ENCODE data around the gene CAMK2A. TPM values are rescaled to one million over a fixed set of nuclear protein-coding genes. Genes with fewer than 3 reads are reported as not detected.

The CAMK2A gene
- polyA plus RNA-seq, 1 experiment = 0.37 TPM

DNA sequence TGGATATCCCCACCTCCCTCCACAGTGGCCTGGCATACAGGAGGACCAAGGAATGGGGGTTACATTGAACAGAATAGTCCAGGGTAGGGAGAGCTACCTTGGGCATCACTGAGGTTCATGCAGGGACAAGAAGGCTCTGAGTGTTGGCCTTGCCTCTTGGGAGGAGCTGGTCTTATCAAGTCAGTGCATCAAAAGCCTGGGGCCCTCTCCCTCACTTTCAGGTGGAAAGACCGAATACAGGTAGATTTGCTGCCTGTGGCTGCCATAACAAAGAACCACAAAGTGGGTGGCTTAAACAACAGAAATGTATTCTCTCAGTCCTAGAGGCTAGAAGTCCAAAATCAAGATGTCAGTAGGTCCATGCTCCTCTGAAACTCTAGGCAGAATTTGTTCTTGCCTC is 31.6 kb upstream of the CAMK2A start:
- ChIA-PET CTCF (interaction anchor here (2.3 kb wide), 1 partner anchor 19 kb away, joined by 8 read pairs; the partner anchor contains the start of gene ARSI), POLR2A (interaction anchor here (3.0 kb wide), 1 partner anchor 17 kb away, joined by 22 read pairs; the partner anchor contains the start of gene ARSI)
- Histone ChIP-seq H3K27me3 (ENCODE audit: control insufficient read depth, insufficient read depth, low read length) (no peaks in the 10 kb centered on the region), H3K9me3 (ENCODE audit: control insufficient read depth, insufficient read depth, low read length) (peaks cover 2% of the 10 kb centered on the region; the same call in 1 of the 2 replicates), H3K27ac (ENCODE audit: low read depth, low read length) (no peak overlapping the region), H3K4me3 (ENCODE audit: low read depth, low read length) (no peak overlapping the region)
- no peak for TF ChIP-seq CTCF (IDR thresholded peaks at IDR 0.05; ENCODE audit: low read depth, low read length)
- no peak for DNase-seq (ENCODE audit: low read depth, low spot score)

- DNase-seq (ENCODE audit: low read depth, low spot score) = no peak
- peaks cover 2% of the 10 kb centered on the region; the same call in 1 of the 2 replicates for H3K9me3 ChIP-seq (ENCODE audit: control insufficient read depth, insufficient read depth, low read length)
- ChIA-PET POLR2A (interaction anchor here (0.6 to 3.0 kb wide), 5 partner anchors 16 to 129 kb away, joined by 3 to 22 read pairs (median 4); partner anchors contain the start of genes ARSI and RPS14), CTCF (interaction anchor here (1.3 to 2.3 kb wide), 2 partner anchors 11 to 18 kb away, joined by 3 to 8 read pairs; partner anchors contain the start of gene ARSI)
- H3K27ac ChIP-seq (ENCODE audit: low read depth, low read length) = peak overlapping the region; percentile 66
- no peak overlapping the region for H3K4me3 ChIP-seq (ENCODE audit: low read depth, low read length)
- H3K27me3 ChIP-seq (ENCODE audit: control insufficient read depth, insufficient read depth, low read length) = no peaks in the 10 kb centered on the region
- no peak for TF ChIP-seq CTCF (IDR thresholded peaks at IDR 0.05; ENCODE audit: low read depth, low read length)
Observed at GRCh38 chr5:150320044-150320613, 30.6 kb upstream of the CAMK2A start.

- POLR2A ChIA-PET = interaction anchor here (0.6 to 3.0 kb wide), 2 partner anchors 15 to 29 kb away, joined by 9 to 22 read pairs; partner anchors contain the start of gene ARSI
- no peak for DNase-seq (ENCODE audit: low read depth, low spot score)
- TF ChIP-seq CTCF (IDR thresholded peaks at IDR 0.05; ENCODE audit: low read depth, low read length) = no peak
- CTCF ChIA-PET = interaction anchor here (1.3 to 2.3 kb wide), 2 partner anchors 11 to 17 kb away, joined by 3 to 8 read pairs; partner anchors contain the start of gene ARSI
- H3K9me3 ChIP-seq (ENCODE audit: control insufficient read depth, insufficient read depth, low read length) = peaks cover 2% of the 10 kb centered on the region; the same call in 1 of the 2 replicates
- H3K27ac ChIP-seq (ENCODE audit: low read depth, low read length) = no peak overlapping the region
- no peak overlapping the region for H3K4me3 ChIP-seq (ENCODE audit: low read depth, low read length)
- no peaks in the 10 kb centered on the region for H3K27me3 ChIP-seq (ENCODE audit: control insufficient read depth, insufficient read depth, low read length)
Observed at GRCh38 chr5:150319484-150319790, 29.9 kb upstream of the CAMK2A start.

GRCh38 chr5:150318613-150319483 is 29.3 kb upstream of the CAMK2A start:
- no peak for DNase-seq (ENCODE audit: low read depth, low spot score)
- no peaks in the 10 kb centered on the region for H3K27me3 ChIP-seq (ENCODE audit: control insufficient read depth, insufficient read depth, low read length)
- peak overlapping the region; percentile 59 for H3K27ac ChIP-seq (ENCODE audit: low read depth, low read length)
- ChIA-PET CTCF (interaction anchor here (1.3 kb wide), 1 partner anchor 10 kb away, joined by 3 read pairs; no protein-coding TSS in a partner anchor), POLR2A (interaction anchor here (3.0 kb wide), 1 partner anchor 15 kb away, joined by 22 read pairs; the partner anchor contains the start of gene ARSI)
- no peak overlapping the region for H3K4me3 ChIP-seq (ENCODE audit: low read depth, low read length)
- H3K9me3 ChIP-seq (ENCODE audit: control insufficient read depth, insufficient read depth, low read length) = peaks cover 2% of the 10 kb centered on the region; the same call in 1 of the 2 replicates
- no peak for TF ChIP-seq CTCF (IDR thresholded peaks at IDR 0.05; ENCODE audit: low read depth, low read length)

All from AG04450 (cell line).